ENCODE results near the gene FGF22.
A peak's percentile ranks its signal among the peaks of the same experiment; 100 is the strongest.
"Not testable (repeated sequence)": the region's sequence is repeated elsewhere in the genome, so short reads cannot be mapped to it uniquely, and the experiment has no call there.

FGF22 gene

DNA sequence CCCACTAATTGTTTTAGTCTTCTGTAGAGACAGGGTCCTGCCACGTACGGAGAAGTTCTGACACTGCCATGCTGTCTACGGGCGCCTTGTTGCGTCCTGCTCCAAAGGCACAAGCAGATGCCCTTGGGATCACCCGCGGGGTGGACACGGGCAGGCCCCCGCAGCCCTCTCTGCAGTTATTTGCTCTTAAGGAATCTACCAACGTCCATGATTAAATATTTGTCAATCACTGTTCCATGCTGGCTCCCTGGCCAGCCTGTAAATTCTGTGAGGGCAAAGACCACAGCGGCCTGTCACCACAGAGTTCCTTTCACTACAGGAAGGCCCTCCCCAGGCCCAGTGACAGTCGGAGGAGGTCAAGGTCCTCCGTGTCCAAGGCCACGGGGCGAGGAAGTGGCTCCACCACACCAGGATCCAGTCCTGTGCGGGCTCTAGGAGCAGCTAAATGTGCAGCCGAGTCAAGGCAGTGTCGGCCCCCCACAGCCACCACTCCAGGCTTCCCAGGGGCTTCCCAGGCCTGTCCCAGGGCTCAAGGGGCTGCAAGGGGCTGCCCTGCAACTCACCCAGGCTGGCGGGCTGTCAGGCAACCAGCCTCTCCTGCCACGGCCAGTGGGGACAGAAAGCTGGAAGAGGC is 21.2 kb downstream of the FGF22 start:
- DNase-seq = peak in 3 of 4 experiments; percentile 36 to 59 (median 47)

DNA sequence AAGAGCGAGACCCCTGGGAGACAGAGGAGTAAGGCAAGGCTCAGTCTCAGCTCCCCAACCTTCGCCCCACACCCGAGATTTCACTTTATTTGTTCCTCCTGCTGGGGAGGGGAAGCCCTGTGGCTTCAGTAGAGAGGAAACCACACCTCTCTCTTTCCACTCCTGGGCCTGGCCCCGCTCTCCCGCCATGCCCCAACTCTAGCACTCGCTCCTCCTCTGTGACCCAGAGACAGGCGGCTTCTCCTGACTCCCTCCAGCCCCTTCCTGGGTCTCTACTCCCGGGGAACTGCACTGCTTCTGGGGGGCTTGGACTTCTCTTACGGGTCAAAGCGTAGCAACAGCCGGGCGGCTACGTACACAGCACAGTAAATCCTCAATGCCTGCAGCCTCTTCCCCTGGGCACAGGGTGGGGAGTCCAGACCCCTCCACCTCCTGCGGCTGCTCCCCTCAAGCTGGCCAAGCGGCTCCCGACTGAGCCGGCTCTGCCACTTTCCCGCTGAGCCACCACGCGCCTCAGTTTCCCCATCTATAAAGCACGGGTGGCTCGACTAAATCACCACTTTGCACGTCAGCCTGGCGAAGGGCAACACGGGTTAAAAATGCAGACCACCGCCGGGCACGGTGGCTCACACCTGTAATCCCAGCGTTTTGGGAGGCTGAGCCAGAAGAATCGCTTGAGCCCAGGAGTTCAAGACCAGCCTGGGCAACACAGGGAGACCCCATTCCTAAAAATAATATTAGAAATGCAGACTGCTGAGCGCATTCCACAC is 21.9 kb downstream of the FGF22 start:
- peak; percentile 48 to 72 (median 64) for DNase-seq

- peak; percentile 66 to 84 (median 75) for DNase-seq
Measured at GRCh38 chr19:662207-662961, 22.7 kb downstream of the FGF22 start.

DNA sequence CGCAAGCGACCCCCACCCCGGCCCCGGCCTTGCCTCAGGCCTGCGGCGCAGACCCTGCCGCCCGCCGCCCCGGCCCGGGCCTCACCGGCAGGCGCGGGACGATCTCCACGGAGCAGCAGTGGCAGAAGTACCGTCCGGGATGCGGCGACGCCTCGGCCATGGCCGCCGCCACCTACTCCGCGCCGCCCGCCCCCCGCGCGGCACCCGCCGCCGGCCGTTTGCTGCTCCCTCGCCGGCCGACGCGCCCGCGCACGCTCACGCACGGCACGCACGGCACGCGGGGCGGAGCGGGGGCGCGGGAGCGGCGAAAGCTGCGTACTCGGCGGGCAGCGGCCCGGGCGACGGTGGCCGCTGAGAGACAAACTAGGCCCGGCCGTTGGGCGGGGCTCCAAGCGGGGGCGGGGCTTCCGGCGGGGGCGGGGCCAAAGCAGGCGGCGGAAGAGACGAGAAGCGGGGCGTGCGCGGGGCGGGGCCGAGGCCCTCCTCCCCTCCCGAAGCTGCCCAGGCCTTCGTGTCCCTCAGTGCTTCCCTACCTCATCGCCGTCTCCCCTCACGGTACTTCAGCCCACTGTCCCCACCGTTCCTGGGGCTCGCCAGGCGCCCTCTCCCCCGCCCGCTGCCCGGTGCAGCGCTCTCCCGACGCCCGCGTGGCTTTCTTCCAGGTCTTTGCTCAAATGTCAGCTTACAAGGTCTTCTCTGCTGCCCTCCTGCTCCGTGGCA is 23.4 kb downstream of the FGF22 start, which contains the start of gene RNF126:
Gene RNF126 (minus strand): TSS at position 253 of the 720 bp plus-strand sequence. CDS start 93 bp downstream, at position 160.
- peak; percentile 97 to 100 (median 98) for DNase-seq

- no peak for DNase-seq
Measured at GRCh38 chr19:663682-664117, 24.0 kb downstream of the FGF22 start.

DNA sequence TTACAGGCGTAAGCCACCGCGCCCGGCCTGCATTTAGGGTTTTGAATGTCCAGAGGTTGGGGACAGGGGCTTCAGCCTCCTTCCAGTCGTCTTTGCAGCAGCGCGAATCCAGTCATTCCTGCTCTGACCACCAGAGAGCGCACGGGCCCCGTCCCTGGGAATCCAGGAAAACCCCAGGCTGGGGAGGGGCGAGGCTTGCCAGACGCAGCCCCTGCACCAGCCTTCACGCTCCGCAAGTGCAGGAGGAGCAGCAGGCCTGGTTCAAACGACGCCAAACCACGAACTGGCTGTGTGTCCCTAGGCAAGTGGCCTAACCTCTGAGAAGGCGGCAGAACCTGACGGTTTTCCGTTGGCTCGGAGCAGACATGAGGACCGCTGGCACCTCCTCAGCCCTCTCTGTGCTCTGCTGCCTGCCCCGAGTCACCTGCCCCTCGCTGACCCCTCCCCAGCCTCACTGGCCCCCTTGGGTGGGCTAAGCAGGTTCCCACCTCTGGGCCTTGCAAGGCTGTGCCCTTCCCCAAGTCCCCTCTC is 25.3 kb downstream of the FGF22 start:
- DNase-seq = peak; percentile 80 to 91 (median 88)

DNA sequence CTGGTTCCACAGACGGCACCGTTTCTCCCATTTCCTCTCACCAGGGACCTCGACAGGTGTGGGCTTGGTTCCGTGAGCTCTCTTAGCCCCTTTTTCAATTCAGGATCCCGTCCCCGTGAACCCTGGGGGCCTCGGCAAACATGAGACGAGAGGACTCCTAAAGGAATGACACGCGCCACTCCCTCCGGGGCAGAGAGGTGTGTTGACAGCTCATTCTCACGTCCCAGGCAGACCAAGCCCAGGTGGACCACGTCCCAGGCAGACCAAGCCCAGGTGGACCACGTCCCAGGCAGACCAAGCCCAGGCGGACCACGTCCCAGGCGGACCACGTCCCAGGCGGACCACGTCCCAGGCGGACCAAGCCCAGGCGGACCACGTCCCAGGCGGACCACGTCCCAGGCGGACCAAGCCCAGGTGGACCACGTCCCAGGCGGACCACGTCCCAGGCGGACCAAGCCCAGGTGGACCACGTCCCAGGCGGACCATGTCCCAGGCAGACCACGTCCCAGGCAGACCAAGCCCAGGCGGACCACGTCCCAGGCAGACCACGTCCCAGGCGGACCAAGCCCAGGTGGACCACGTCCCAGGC is 27.4 kb downstream of the FGF22 start:
- DNase-seq = not testable (repeated sequence)

DNA sequence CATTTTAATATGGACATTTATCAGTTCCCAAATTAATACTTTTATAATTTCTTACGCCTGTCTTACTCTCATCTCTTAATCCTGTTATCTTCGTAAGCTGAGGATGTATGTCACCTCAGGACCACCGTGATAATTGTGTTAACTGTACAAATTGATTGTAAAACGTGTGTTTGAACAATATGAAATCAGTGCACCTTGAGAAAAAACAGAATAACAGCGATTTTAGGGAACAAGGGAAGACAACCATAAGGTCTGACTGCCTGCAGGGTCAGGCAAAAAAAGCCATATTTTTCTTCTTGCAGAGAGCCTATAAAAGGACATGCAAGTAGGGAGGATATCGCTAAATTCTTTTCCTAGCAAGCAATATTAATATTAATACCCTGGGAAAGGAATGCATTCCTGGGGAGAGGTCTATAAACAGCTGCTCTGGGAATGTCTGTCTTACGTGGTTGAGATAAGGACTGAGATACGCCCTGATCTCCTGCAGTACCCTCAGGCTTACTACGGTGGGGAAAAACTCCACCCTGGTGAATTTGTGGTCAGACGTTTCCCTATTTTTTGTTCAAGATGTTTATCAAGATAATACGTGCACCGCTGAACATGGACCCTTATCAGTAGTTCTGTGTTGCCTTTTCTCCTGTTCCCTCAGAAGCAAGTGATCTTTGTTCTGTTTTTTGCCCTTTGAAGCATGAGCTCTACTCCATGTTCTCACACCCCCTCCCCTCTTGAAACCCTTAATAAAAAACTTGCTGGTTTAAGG is 29.2 kb downstream of the FGF22 start:
- not testable (repeated sequence) for DNase-seq

- no peak for DNase-seq
Measured at GRCh38 chr19:670609-671075, 31.0 kb downstream of the FGF22 start.

DNA sequence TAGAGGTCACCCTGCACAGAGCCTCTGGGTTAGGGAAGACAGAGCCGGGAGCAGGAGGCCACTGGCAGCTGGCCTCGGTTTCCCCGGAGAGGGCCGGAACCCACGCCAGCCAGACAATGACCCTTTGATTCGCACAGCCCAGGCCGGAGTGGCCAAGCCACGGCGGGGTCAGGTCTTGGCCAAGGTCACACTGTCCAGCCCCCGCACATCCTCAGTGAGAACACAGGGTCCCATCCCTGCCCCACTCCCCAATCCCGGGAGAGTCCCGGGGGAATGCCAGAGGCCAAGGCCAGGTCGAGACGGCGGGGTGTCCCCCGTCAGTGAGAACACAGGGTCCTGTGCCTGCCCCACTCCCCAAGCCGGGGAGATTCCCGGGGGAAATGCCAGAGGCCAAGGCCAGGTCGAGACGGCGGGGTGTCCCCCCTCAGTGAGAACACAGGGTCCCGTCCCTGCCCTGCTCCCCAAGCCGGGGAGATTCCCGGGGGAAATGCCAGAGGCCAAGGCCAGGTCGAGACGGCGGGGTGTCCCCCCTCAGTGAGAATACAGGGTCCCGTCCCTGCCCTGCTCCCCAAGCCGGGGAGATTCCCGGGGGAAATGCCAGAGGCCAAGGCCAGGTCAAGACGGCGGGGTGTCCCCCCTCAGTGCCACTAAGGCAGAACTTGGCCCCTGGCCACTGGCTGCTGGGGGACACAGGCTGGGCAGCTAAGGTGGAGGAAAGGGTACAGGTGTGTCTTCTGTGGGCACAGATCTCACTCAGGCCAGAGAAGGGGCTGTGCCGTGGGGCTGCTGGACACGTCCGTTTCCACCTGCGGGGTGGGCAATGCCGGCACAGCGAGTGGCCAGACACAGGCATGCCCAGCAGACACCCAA is 34.8 kb downstream of the FGF22 start:
- no peak for DNase-seq

DNA sequence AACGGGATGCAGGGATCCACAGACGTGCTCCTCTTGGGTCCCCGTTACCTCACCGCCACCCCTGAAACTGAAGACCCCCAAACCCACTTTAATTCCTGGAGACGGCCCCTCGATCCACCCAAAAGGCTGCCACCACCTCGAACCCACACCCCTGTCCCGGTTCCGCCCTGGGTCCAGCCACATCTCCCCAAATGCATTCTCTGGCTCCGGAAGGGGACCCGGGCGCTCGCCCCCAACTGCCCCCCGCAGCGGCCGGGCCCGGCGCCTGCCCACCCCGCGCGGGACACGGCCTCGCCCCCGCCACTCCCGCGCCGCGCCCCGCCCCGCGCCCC is 36.3 kb downstream of the FGF22 start:
- no peak for DNase-seq

DNA sequence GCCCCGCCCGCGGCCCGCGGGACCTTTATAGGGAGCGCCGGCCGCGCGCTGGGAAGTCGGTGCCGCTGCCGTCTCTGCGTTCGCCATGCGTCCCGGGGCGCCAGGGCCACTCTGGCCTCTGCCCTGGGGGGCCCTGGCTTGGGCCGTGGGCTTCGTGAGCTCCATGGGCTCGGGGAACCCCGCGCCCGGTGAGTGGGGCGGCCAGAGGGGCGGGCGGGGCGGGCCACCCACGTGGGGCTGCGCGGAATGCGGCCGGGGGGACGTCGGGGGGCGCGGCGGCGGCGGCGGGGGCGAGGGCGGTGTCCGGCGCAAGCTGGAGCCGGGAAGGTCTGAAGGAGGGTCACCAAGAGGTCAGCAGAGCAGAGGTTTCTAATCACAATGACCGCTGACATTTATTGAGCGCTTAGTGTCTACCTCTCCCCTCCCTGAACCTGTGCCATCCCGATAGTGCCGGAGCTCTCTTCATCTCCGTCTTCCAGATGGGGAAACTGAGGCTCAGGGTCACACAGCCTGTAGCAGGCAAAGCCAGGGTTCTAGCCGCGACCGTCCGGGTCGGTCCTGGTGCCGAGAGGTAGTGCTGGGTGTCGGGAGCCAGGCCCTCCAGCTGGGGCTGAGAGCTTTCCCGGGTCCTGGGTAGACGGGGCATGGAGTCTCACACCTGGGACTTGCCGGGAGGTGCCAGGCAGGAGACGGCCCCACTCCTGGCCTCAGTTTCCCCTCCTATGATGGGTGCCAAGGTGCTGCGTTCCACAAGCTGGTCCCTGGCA is 36.8 kb downstream of the FGF22 start, which contains the start of gene FSTL3:
Gene FSTL3 (plus strand): TSS at position 54 of the 767 bp plus-strand sequence. CDS start 32 bp downstream, at position 86.
- peak in 2 of 4 experiments; percentile 53 to 68 for DNase-seq

DNA sequence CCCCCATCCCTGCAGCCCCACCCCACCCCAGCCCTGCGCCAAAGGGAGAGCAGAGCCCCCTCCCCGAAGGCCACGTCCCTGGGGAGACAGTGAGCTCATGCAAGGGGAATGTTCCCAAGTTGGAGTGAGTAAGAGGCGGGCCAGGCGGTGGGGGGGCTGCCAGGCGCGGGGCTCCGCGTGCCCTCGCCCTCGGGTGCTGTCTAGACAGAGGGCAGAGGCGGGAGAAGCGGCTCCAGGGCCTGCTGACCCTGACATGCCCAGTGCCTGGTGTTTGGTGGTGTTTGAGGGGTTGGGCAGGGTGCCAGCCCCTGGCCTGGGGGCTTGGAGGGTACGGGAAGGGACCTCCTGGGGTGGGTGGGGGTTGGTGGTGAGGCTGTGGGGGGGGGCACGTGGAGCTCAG is 37.5 kb downstream of the FGF22 start:
- no peak for DNase-seq

DNA sequence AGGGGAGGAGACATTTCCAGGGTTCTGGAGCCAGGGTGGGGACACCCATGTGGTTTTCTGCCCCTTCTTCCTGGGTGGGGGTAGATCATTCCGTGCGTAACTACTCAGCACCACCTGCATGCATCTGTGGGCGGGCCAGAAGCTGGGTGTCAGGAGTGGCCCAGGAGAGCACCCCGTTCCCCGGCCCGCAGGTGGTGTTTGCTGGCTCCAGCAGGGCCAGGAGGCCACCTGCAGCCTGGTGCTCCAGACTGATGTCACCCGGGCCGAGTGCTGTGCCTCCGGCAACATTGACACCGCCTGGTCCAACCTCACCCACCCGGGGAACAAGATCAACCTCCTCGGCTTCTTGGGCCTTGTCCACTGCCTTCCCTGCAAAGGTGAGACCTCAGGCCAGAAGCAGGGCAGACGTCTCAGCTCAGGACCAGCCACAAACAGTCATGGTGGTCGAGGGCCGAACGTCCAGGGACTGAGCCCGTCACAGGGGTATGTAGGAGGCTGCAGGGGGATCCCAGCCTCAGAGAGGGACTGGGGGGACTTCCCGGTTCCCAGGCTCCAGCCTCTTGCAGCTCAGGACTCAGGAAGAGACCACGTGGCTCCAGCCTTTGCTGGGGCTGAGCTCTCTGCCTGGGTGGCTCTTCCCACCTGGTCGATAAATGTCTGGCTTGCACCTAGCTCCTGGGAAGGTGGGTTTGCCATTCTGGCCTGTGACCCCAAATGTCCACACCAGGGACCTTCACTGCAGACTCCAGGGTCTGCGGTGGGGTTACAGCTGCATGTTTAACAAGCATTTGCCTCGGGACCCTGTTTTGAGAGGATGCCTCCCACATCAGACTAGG is 38.1 kb downstream of the FGF22 start:
- no peak for DNase-seq

DNA sequence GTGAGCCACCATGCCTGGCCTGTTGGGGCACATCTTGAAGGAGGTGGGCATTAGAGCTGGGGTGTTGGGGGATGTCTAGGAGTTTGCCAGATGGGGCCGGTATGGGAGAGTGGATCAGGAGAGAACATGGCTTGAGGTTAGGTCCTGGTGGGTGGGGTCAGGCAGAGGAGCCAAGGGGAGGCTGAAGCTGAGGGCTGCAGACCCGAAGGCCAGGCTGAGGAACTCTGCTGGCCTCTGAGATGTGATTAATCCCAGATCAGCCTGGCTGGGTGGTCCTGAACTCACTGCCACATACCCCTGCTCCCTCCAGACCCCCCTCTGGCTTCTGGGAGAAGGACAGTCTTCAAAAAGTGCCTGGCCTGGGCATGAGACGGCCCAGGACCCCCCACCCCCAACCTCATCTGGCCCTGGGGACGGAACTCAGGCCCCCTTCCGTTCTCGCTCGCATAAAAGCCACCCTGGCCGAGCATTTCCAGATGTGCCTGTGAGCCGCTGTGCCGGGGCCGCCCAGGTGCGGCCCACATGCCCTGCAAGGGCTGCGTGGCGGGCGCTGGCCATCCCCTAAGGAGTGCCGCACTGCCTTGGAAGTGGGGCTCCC is 39.2 kb downstream of the FGF22 start:
- no peak for DNase-seq

DNA sequence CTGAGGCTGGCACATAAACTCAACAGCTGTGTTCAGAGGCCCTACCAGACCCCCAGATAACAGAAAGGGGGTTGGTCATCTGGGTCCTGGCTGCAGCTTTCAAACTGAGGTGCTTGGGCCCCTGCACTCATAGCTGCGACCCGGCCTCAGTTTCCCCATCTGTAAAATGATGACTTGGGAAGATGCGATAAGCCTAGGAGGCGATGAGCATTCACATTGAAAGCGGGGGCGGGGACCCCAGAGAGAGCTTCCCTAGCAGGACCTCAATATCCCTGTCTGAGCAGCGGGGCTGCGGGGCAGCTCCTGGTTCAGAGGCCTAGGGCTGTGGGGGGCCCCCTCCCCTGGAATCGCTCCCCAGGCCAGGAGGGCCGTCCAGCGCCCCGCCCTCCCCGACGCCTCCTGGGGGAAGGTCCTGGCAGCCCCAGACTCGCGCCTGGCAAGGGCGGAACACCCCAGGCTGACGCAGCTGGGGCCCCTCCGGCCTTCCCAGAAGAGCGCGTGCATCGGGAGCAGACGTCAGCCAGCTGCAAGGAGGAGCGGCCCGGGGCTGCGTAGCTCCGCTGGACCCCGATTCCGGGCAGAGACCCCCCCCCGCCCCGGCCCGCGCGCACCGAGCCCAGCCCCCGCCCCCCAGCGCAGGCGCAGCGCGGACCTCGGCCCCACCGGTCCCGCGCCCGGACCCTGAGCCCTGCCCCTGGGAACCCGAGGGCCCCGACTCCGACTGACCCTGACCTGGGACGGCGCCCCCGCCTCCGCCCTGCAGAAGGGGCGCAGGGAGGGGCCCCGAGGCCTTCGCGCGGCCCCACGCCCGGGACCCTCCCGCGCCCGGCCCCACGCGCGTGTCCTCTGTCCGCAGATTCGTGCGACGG is 40.0 kb downstream of the FGF22 start:
- peak; percentile 74 to 86 (median 80) for DNase-seq

Measured in suppressor macrophage (primary cell).